Activated gamma-delta T cell treated with anti-CD3 and anti-CD28 coated beads, Interleukin-2, amount 50 U/mL, for 16 hours (primary cell): ENCODE measurements around the gene ALDH3B2.
"Not testable (repeated sequence)": the region's sequence is repeated elsewhere in the genome, so short reads cannot be mapped to it uniquely, and the experiment has no call there.

Source experiments
- DNase-seq: peaks from one replicate; pipeline ENCODE4 v3.0.0-alpha.2; 2020; ENCODE audit warnings: low read depth

ALDH3B2 gene

GRCh38 chr11:67629386-67630227 is 44.8 kb downstream of the ALDH3B2 start, which contains the start of gene NUDT8:
NUDT8 (minus strand) TSS chr11:67629937; CDS start chr11:67629911, 26 bp downstream.
- DNase-seq, result peak; percentile 84

- DNase-seq, result no peak
These were observed 45.6 kb downstream of the ALDH3B2 start for GRCh38 chr11:67628710-67629385.

- no peak for DNase-seq
These were observed 46.4 kb downstream of the ALDH3B2 start for GRCh38 chr11:67627812-67628624.

- DNase-seq, result no peak
These were observed 47.0 kb downstream of the ALDH3B2 start for GRCh38 chr11:67627441-67627811.

- DNase-seq, result no peak
These were observed 47.5 kb downstream of the ALDH3B2 start for GRCh38 chr11:67626970-67627369.

GRCh38 chr11:67626131-67626833 is 48.1 kb downstream of the ALDH3B2 start:
- not testable (repeated sequence) for DNase-seq

GRCh38 chr11:67623795-67624194 is 50.6 kb downstream of the ALDH3B2 start:
- DNase-seq, result not testable (repeated sequence)

- not testable (repeated sequence) for DNase-seq
These were observed 51.5 kb downstream of the ALDH3B2 start for GRCh38 chr11:67622905-67623304.

GRCh38 chr11:67621928-67622327 is 52.5 kb downstream of the ALDH3B2 start:
- not testable (repeated sequence) for DNase-seq

GRCh38 chr11:67620621-67621020 is 53.8 kb downstream of the ALDH3B2 start:
- not testable (repeated sequence) for DNase-seq

GRCh38 chr11:67619683-67620618 is 54.5 kb downstream of the ALDH3B2 start:
- not testable (repeated sequence) for DNase-seq

- DNase-seq, result not testable (repeated sequence)
These were observed 55.3 kb downstream of the ALDH3B2 start for GRCh38 chr11:67618901-67619659.

- DNase-seq, result no peak
These were observed 57.0 kb downstream of the ALDH3B2 start for GRCh38 chr11:67617243-67617953.

GRCh38 chr11:67616431-67617242 is 57.8 kb downstream of the ALDH3B2 start:
- no peak for DNase-seq

GRCh38 chr11:67615728-67616430 is 58.5 kb downstream of the ALDH3B2 start:
- DNase-seq, result no peak

- DNase-seq, result no peak
These were observed 59.4 kb downstream of the ALDH3B2 start for GRCh38 chr11:67614730-67615714.
